Transverse colon (tissue), 4 donors: Measurements from ENCODE around the gene SGTB. TPM values are rescaled to one million over a fixed set of nuclear protein-coding genes. Genes with fewer than 3 reads are reported as not detected.

ENCODE experiments used
- DNase-seq: peaks from one replicate; pipeline ENCODE4 v3.0.0-alpha.2; 2019
- H3K27ac ChIP-seq, 4 donors: fragments of 200-600 bp; sonication (generic); 2 replicates each; pipeline ENCODE4 v1.5.1; 2016 to 2018; ENCODE audit warnings: inconsistent platforms in 4 of 4
- H3K27me3 ChIP-seq: fragments of 200-600 bp; sonication (generic); 2 replicates; pipeline ENCODE4 v1.5.1; 2017; ENCODE audit warnings: inconsistent platforms
- H3K36me3 ChIP-seq, 4 donors: fragments of 200-600 bp; sonication (generic); 2 replicates each; pipeline ENCODE4 v1.5.1; 2017 to 2019; ENCODE audit warnings: inconsistent platforms in 4 of 4
- H3K4me1 ChIP-seq, 4 donors: fragments of 200-600 bp; sonication (generic); 2 replicates each; pipeline ENCODE4 v1.5.1; 2017 to 2020; ENCODE audit warnings: inconsistent platforms in 4 of 4
- H3K4me3 ChIP-seq, 4 donors: fragments of 200-600 bp; sonication (generic); 1 replicate in 1 of 4; 2 replicates in 3 of 4; pipeline versions ENCODE4 v1.5.1 to v1.6.1; 2017 to 2019; ENCODE audit warnings: inconsistent platforms in 4 of 4
- H3K9me3 ChIP-seq, 2 donors: fragments of 200-600 bp; sonication (generic); 2 replicates each; pipeline ENCODE4 v1.5.1; 2017 to 2019; ENCODE audit warnings: inconsistent platforms in 2 of 2
- EP300 ChIP-seq: sonication (generic); formaldehyde crosslinking; IDR thresholded peaks from one replicate; pipeline ENCODE4 v1.6.1; 2017; ENCODE audit warnings: antibody characterized with exemption, low read depth
- POLR2A ChIP-seq: fragments of 450-650 bp; IDR thresholded peaks from one replicate; pipeline ENCODE4 v1.6.1; 2016; ENCODE audit warnings: antibody characterized with exemption, mild to moderate bottlenecking, moderate library complexity
- POLR2AphosphoS5 ChIP-seq, 3 donors: sonication (generic); formaldehyde crosslinking; IDR thresholded peaks; one replicate each; pipeline ENCODE4 v1.6.1; 2016; ENCODE audit warnings: antibody characterized with exemption in 3 of 3
- WGBS, 2 donors: methylation state at CpG; one replicate each; pipeline ENCODE4 v1.1.5; 2018; ENCODE audit warnings: low coverage in 1 of 2; 5-methylcytosine and 5-hydroxymethylcytosine counted together
- in situ Hi-C, 4 donors: fragments of 200-750 bp; cut with MboI; loops; one replicate each; pipeline versions ENCODE4 v1.15.0 to v1.15.1; 2017; ENCODE audit warnings: low sequenced_read_pairs in 3 of 4, low pct_ligation_motif_present in 1 of 4, low pct_unique_long_range_greater_than_20kb in 1 of 4
- intact Hi-C: fragments of 100-400 bp; cut with DNase I; formaldehyde crosslinking; loops from one replicate; pipeline ENCODE4 v1.15.1; 2023; ENCODE audit warnings: low total_unique reads
- total RNA-seq, 4 donors: library from RNA; depleted of rRNA; stranded (reverse); fragments of >200 nt; gene quantifications; one replicate each; pipeline ENCODE4 v1.1.0, GENCODE V29; 2016
- TF ChIP-seq, protein P1 (sequence below), 5 experiments: fragments of 200-600 bp in 3 of 5; fragments of 450-650 bp in 2 of 5; sonication (generic) in 3 of 5; IDR thresholded peaks; 1 replicate in 2 of 5; 2 replicates in 3 of 5; pipeline ENCODE4 v1.5.1; 2016 to 2017; ENCODE audit warnings: antibody characterized with exemption in 5 of 5, inconsistent platforms in 3 of 5, mild to moderate bottlenecking in 2 of 5, moderate library complexity in 1 of 5

SGTB gene
- total RNA-seq, 4 donors from 2014 or later: 0.37 to 9.2 (median 4.0) TPM

DNA sequence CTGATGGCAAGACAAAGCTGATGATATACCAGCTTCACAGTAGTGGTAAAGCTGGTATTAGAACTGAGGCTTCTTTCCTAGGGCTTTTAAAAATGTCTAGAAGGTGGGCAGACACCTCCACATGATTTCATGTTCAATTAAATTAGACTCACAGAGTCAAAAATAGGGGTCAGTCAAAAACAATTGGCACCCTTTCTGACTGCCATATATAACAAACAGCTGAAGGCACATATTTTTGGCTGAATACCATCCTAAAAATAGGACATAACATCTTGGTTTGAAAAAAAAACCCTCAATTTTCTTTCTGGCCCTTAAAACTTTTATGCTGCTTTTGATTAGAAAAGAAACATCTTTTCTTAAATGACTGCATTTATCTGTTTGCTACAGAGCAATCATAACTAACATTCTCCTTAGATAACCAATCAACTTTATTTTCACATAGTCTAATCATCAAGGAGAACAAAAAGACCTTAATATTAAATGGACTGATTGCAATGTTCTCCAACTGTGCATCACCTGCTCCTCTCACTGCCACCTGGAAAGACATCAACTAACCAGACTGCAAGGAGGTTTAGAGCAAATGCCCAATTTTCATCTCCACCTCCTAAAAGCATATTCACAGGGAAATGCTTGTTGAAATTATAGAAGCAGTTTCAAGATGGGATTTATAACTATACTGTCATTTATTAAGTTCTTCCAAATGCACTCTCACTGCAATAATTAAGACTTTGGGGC lies 3.2 kb downstream of the SGTB start:
- no peak overlapping the region for H3K27ac ChIP-seq
- H3K27me3 ChIP-seq: no peaks in the 10 kb centered on the region
- H3K4me1 ChIP-seq: peaks cover 0 to 14% (median 3%) of the 10 kb centered on the region in 4 donors
- intact Hi-C loops (no loop called here), in situ Hi-C loops (no loop called here)
- no peaks in the 10 kb centered on the region for H3K36me3 ChIP-seq
- H3K4me3 ChIP-seq: no peak overlapping the region
- TF ChIP-seq POLR2A (no peak), EP300 (no peak), POLR2AphosphoS5 (IDR thresholded peaks at IDR 0.05) (no peak)
- TF ChIP-seq, protein P1, sequence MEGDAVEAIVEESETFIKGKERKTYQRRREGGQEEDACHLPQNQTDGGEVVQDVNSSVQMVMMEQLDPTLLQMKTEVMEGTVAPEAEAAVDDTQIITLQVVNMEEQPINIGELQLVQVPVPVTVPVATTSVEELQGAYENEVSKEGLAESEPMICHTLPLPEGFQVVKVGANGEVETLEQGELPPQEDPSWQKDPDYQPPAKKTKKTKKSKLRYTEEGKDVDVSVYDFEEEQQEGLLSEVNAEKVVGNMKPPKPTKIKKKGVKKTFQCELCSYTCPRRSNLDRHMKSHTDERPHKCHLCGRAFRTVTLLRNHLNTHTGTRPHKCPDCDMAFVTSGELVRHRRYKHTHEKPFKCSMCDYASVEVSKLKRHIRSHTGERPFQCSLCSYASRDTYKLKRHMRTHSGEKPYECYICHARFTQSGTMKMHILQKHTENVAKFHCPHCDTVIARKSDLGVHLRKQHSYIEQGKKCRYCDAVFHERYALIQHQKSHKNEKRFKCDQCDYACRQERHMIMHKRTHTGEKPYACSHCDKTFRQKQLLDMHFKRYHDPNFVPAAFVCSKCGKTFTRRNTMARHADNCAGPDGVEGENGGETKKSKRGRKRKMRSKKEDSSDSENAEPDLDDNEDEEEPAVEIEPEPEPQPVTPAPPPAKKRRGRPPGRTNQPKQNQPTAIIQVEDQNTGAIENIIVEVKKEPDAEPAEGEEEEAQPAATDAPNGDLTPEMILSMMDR (IDR thresholded peaks at IDR 0.05): no peak
- no peaks in the 10 kb centered on the region for H3K9me3 ChIP-seq
- no peak for DNase-seq

DNA sequence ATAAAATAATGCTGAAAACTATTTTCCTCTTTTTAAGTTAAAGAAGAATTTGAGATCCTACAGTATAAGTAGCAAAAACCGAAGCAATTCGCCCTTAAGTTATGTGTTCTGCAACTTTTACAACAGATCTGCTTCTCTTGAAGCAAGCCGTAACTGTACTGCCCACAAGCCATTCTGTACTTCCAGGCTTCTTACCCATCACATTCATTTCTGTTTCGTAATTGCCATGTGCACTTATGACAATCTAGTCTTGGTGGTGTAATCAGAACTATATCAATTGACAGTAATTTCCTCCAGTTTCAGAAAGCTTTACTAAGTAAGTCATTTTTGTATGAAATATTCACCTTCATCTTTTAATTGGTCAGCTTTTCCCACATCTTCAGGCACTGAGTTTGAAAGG lies 13.8 kb downstream of the SGTB start:
- in situ Hi-C loops (no loop called here), intact Hi-C loops (no loop called here)
- Histone ChIP-seq H3K4me3 (no peak overlapping the region), H3K36me3 (no peaks in the 10 kb centered on the region), H3K27me3 (no peaks in the 10 kb centered on the region), H3K4me1 (no peaks in the 10 kb centered on the region), H3K27ac (no peak overlapping the region), H3K9me3 (no peaks in the 10 kb centered on the region)
- WGBS, 2 donors: 92 to 96% methylated on average over 4 of the region's 4 CpGs
- DNase-seq: no peak
- TF ChIP-seq POLR2A (no peak), EP300 (no peak), POLR2AphosphoS5 (IDR thresholded peaks at IDR 0.05) (no peak)
- TF ChIP-seq, protein P1 (IDR thresholded peaks at IDR 0.05): no peak

DNA sequence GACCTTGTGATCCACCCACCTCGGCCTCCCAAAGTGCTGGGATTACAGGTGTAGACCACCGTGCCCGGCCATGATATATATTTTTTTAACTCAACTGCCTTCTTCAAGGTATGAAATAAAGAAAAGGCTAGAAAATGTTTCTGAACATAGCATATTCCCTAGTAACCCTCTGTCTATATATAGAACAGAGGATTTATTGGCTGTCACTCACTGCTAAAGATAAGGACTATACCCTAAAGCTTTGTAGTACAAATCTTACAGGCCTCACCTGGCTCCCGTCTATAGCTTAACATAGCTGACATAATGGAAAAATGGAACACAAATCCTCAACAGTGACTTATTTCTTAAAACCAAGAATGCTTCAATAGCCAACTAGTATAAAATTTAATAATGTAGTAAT lies 14.2 kb downstream of the SGTB start:
- TF ChIP-seq, protein P1 (IDR thresholded peaks at IDR 0.05): no peak
- TF ChIP-seq POLR2AphosphoS5 (IDR thresholded peaks at IDR 0.05) (no peak), POLR2A (no peak), EP300 (no peak)
- Histone ChIP-seq H3K27me3 (no peaks in the 10 kb centered on the region), H3K27ac (no peak overlapping the region), H3K9me3 (no peaks in the 10 kb centered on the region), H3K4me3 (no peak overlapping the region), H3K36me3 (no peaks in the 10 kb centered on the region), H3K4me1 (no peaks in the 10 kb centered on the region)
- in situ Hi-C loops (no loop called here), intact Hi-C loops (no loop called here)
- 91 to 98% methylated on average over 4 of the region's 4 CpGs for WGBS, 2 donors
- no peak for DNase-seq

DNA sequence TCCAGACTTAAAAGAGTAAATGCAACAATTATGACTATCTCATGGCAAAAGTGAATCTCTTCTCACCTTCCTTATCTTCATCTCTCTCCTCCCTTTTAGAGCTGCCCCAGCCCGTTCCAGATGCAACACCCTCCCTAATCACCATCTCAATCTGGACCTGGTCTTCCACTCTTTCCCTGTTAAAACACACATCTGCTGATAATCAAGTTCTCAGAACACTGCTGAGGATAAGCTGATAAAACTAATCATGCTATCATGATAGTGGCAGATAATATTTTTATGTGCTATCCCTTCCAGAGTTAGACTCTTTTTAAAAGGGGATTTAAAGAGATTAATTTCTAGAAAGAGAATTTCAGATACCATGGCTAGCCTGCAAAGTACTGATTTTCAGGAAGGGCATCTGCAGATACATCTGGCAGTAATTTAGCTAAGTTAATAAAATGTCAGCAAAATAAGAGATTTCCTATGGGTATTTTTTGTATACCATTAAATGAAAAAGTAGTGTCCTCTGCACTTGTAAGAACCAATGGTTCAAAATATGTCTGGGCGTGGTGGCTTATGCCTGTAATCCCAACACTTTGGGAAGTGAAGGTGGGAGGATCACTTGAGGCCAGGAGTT lies 17.2 kb downstream of the SGTB start:
- in situ Hi-C loops: no loop called here
- Histone ChIP-seq H3K4me3 (no peak overlapping the region), H3K4me1 (no peaks in the 10 kb centered on the region), H3K36me3 (no peaks in the 10 kb centered on the region), H3K27me3 (no peaks in the 10 kb centered on the region), H3K9me3 (no peaks in the 10 kb centered on the region), H3K27ac (no peak overlapping the region)
- TF ChIP-seq POLR2A (no peak), EP300 (no peak), POLR2AphosphoS5 (IDR thresholded peaks at IDR 0.05) (no peak)
- TF ChIP-seq, protein P1 (IDR thresholded peaks at IDR 0.05): no peak
- WGBS, 2 donors: 87 to 90% methylated on average over 2 of the region's 2 CpGs
- intact Hi-C loops: no loop called here
- DNase-seq: no peak
